DMS 273 treated with DMSO at 0.1 percent for 48 hours (cell line): Measurements from ENCODE around the gene FAM156B.
"Not testable (repeated sequence)": the region's sequence is repeated elsewhere in the genome, so short reads cannot be mapped to it uniquely, and the experiment has no call there.

ENCODE experiments used
- DNase-seq: peaks from one replicate; lab custom pipeline; 2025; lab: John Stamatoyannopoulos, UW

The FAM156B gene

DNA sequence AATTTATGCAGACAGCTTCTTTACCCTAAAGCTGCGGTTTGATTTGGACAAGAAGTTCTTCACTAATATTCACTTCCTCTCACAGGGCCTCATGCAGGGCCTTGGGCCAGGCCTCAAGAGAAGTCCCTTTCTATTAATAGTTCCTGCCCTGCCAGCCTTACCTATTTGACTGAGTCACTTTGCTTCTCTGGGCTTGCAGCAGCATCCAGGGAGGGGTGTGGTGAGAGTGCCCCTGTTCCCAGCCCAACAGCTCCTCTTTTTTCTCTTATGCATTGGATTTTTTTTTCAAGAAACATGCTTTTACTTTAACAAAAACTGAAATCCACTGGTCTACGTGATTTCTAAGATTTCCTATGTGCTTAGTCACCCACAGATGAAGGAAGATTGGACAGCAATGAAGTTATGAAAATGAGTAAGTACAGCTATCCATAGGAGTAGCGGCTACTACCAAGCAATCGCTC is 26.7 kb downstream of the FAM156B start:
- DNase-seq: no peak

DNA sequence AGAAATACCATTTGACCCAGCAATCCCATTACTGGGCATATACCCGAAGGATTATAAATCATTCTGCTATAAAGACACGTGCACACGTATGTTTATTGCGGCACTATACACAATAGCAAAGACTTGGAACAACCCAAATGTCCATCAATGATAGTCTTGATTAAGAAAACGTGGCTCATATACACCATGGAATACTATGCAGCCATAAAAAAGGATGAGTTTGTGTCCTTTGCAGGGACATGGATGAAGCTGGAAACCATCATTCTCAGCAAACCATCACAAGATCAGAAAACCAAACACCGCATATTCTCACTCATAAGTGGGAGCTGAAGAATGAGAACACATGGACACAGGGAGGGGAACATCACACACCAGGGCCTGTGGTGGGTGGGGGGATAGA is 33.1 kb downstream of the FAM156B start:
- not testable (repeated sequence) for DNase-seq

DNA sequence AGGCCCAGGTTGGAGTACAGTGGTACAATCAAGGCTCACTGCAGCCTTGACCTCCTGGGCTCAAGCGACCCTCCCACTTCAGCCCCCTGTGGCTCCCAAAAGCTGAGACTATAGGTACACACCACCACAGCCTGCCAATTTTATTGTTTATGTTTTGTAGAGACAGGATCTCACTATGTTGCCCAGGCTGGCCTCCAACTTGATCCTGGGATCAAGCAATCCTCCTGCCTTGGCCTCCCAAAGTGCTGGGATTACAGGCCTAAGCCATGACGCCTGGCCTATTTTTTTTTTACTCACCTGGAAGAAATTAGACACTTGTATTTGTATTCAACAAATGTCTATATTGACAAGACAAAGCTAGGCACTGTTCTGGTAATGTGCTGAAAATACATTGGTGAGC is 36.1 kb downstream of the FAM156B start:
- DNase-seq: no peak

DNA sequence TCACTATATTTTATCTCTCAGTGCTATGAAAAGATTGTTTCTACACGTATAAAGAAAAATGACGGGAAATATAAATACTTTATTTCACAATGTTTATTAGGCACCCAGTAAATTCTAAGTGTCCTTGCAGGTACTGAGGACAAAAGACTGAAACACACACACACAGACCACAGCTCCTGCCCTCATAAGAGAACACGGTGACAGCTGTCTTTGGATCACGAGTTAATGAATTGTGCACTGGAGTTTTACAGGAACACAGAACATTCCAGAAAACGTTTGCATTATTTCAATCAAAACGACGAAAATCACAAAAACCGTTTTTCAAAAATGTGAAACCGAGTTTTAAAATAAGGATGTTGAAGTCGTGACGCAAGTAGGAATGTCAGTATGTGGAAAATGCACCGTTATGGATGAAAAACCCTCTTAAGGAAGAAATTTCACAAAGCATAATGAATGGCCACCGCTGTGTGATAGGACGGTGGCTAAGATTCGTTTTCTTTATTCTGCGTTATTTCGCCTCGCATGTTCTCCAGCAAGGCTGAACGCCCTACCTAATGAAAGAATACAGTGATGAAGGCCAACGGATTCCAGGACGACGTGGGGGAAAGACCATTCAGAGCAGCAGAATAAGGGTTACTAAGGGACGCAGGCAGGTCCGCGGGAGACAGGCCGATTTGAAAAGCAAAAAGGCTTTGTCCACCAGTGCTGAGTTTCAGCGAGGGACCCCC is 37.0 kb downstream of the FAM156B start:
- no peak for DNase-seq

DNA sequence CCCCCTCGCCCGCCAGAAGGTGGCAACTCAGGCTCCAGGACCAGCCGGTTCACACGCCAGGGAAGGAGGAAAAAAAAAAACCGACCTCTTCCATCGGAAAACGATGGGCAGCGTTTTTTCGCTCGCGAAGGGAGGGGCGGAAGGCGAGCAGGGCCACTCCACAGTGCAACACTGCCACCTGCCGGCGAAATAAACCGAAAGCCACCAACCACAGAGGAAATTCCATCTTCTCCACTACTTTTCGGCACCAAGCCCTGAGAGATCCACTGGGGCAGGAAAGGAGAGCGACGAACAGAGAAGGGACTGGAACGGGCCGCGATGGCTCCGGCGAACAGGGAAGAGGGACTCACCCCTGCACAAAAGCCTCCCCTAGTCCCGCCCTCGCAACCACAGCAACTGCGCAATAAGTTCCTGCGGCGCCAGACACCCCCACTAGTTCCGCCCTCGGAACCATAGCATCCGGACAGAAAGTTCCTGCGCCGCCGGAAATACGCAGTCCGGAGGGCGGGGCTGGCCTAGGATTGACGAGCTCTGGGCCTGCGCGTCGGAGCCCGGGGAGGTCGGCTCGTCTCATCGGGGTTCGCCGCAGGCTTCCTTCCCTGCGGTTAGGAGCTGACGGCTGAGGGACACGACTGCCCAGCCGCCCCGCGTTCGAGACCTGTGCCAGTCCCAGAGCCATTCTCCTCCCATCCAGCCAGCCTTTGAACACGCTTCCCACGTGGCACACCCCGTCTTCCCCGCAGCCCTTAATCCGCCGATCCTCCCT is 37.8 kb downstream of the FAM156B start:
- DNase-seq: peak; percentile 88

DNA sequence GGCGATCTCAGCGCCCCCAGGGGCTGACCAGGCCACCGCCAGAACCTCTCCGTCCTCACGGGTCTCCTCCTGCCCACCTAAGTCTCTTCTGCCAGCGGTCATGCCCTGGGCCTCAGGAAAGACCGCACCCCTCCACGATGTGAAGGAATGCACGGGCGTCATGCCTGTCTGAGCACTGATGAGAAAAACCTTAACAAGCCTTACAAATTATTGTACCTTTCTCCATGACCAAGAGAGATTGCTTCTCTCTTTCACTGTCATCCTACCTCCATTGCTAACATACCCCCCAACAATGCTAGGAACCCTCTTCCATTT is 38.3 kb downstream of the FAM156B start:
- not testable (repeated sequence) for DNase-seq

DNA sequence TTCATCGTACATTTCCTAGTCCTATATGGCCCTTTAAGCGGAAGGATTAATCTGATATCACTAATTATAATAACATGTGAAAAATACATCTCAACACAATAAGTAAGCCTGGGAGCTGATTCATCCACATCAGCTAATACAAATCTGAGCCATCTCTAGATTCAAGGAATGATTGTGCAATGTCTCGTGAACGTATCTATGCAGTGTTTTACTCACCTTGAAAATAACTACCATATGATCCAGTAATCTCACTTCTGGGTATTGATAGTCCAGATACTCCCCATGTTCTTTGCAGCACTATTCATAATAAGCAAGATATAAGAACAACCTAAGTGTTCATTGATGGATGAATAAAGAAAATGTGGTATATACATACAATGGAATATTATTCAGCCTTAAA is 43.6 kb downstream of the FAM156B start:
- DNase-seq: not testable (repeated sequence)

DNA sequence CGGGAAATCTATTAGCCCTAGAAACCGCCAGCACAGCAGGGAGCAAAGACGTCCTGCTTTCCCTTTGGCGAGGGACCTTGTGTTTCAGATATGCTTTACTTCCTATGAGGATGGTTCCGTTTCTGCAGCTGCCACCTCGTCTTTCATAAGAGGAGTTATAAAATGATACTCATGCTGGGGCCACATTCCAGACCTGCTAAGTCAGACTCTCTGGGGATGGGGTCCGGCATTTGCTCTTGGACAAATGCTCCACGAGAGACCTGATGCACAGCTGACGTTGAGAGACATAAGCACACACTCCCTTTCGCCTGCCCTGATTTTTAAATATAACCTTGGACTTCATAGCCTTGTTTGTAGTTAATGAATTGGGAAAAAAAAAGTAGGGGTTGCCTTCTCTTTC is 44.6 kb downstream of the FAM156B start:
- not testable (repeated sequence) for DNase-seq

DNA sequence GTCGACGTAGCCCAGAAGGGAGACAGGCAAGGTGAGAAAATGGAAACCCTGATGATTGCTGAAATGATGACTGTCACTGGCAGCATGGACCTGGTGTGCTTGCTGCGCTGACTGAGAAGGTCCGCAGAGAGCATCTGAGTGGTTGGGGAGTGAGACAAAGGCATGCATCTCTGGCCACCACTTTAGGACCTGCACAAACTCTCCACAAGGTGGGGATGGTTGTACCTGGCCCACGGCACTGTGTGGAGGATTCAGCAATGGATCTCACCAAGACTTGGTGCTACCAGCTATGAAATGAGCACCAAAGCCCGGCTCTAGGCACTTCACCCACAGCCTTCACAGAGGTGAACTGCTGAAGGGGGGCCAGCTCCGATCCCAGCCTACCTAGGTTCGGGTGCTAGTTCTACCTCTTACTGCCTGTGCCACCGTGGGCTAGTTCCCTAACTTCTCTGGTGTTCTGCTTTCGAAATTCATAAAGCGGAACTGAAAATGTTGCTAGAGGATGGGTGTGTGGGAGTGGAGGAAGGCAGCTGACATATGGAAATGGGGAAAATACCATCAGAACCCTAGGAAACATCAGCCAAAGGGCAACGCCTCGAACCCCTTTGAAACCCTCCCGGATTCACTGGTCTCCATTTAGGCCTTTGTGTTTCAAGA is 48.8 kb downstream of the FAM156B start:
- not testable (repeated sequence) for DNase-seq

DNA sequence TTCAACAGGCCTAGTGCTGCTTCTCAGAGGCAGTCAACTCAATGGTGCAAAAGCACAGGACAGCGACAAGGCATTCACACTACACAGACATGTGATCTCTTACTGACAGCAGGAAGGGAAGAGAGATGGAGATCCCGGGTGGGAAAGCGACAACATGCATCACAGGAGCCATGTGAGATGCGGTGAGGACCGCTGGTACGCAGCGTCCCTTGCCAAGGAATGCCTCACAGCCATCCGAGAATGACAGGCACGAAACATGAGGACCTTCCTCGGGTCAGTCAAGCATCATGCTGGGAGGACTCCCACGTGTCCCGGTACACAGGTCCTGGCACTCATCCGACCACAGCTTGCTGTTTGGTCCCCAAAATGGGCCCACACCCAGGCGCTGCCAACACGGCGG is 50.4 kb downstream of the FAM156B start:
- DNase-seq: not testable (repeated sequence)

DNA sequence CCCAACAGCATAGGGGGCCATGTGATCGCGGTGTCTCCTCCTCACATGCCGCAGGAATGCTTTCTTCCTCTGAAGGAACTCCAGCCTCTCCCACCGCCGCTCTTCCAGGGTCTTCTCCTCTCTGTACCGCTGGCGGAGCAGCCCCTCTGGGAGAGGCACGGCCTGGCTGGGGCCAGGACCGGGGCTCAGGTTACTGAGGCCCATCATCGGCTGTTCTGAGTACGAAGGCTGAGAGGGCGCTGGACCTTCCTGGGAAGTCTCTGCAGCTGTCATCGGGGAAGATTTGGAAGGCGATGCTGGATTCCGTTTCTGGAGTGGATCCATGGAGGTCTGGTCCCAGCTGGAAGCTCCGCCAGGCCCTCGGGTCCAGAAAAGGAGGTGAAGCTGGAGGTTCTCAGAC is 51.1 kb downstream of the FAM156B start:
- not testable (repeated sequence) for DNase-seq

DNA sequence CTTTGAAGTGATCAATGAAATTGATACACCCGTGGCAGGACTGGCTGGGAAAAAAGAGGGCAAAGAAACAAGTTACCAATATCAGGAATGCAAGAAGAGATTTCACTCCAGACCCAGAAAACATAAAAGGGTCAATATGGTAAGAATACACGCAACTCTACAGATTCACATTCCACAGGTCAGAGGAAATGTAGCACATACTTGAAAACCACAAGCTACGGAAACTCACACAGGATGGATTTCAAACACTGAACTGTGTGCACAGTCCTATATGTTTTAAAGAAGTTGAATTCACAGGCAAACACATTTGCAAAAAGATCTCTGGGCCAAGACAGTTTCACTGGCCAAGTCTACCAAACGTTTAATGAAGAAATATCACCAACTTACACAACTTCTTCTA is 52.2 kb downstream of the FAM156B start:
- DNase-seq: not testable (repeated sequence)

DNA sequence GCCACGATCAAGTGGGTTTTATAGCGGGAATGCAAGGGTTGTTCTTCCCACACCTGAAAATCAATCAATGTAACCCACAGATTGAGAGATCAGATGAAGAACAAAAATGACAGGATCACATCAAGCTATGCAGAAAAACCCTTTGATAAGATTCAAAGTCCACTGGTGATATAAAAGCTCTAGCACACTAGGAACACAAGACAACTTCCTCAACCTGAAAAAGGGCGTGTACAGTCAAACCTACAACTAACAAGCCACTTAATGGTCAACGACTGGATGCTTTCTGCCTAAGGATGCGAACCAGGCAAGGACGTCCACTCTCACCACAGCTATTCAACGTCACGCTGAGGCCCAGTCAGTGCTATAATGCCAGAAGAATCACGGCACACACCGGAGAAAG is 52.8 kb downstream of the FAM156B start:
- DNase-seq: not testable (repeated sequence)
